Neural cell (in vitro differentiated cells): ENCODE measurements around the gene GNAL. TPM values are rescaled to one million over a fixed set of nuclear protein-coding genes. Genes with fewer than 3 reads are reported as not detected.

Source experiments
- H2AFZ ChIP-seq: fragments of 200-600, 300-800 bp; sonication (generic), shearing (Covaris generic); 2 replicates; pipeline ENCODE4 v1.6.0; 2014; ENCODE audit warnings: low read depth, mild to moderate bottlenecking, antibody characterized with exemption, low read length, moderate library complexity
- H3F3A ChIP-seq: fragments of 200-600 bp; shearing (Covaris generic); 2 replicates; pipeline ENCODE4 v1.6.1; 2016; ENCODE audit warnings: mild to moderate bottlenecking, moderate library complexity, mixed read lengths, antibody characterized with exemption, low read length; ENCODE audit not compliant: insufficient read depth, poor library complexity, severe bottlenecking
- H3K27ac ChIP-seq: fragments of 200-600, 300-800 bp; sonication (generic), shearing (Covaris generic); 2 replicates; pipeline ENCODE4 v1.5.1; 2014; ENCODE audit warnings: mild to moderate bottlenecking, low read length, moderate library complexity
- H3K27me3 ChIP-seq: fragments of 300-800, 200-600 bp; sonication (generic), shearing (Covaris generic); 2 replicates; pipeline ENCODE4 v1.6.0; 2014; ENCODE audit warnings: mild to moderate bottlenecking, low read depth, low read length, moderate library complexity; ENCODE audit not compliant: insufficient read depth
- H3K36me3 ChIP-seq: fragments of 300-800, 200-600 bp; sonication (generic), shearing (Covaris generic); 2 replicates; pipeline ENCODE4 v1.5.1; 2014; ENCODE audit warnings: mild to moderate bottlenecking, antibody characterized with exemption, low read length, moderate library complexity; ENCODE audit not compliant: insufficient read depth
- H3K4me2 ChIP-seq: fragments of 300-800, 200-600 bp; sonication (generic), shearing (Covaris generic); 2 replicates; pipeline ENCODE4 v1.6.0; 2014; ENCODE audit warnings: mild to moderate bottlenecking, low read length
- H3K4me3 ChIP-seq: fragments of 300-800, 200-600 bp; sonication (generic), shearing (Covaris generic); 2 replicates; pipeline ENCODE4 v1.5.1; 2014; ENCODE audit warnings: mild to moderate bottlenecking, low read length, moderate library complexity
- H3K79me2 ChIP-seq: fragments of 200-600 bp; shearing (Covaris generic); replicated peaks from 2 replicates; pipeline ENCODE4 v1.6.0; 2014; ENCODE audit warnings: mild to moderate bottlenecking, low read length, moderate library complexity; ENCODE audit not compliant: insufficient read depth
- H3K9ac ChIP-seq: fragments of 300-800, 200-600 bp; sonication (generic), shearing (Covaris generic); 2 replicates; pipeline ENCODE4 v1.6.1; 2016; ENCODE audit warnings: mild to moderate bottlenecking, low read length, mixed read lengths
- H3K9me2 ChIP-seq: fragments of 200-600 bp; shearing (Covaris generic); 2 replicates; pipeline ENCODE4 v1.6.1; 2016; ENCODE audit warnings: mild to moderate bottlenecking, low read length, mixed read lengths; ENCODE audit not compliant: insufficient read depth
- H3K9me3 ChIP-seq: fragments of 200-600, 300-800 bp; sonication (generic), shearing (Covaris generic); 2 replicates; pipeline ENCODE4 v1.6.1; 2016; ENCODE audit warnings: mild to moderate bottlenecking, mixed run types, low read length, moderate library complexity, mixed read lengths
- H4K20me1 ChIP-seq: fragments of 200-600 bp; shearing (Covaris generic); 2 replicates; pipeline ENCODE4 v1.6.1; 2016; ENCODE audit warnings: mild to moderate bottlenecking, mixed run types; ENCODE audit not compliant: insufficient read depth
- CTCF ChIP-seq: fragments of 450-650 bp; IDR thresholded peaks from 2 replicates; pipeline ENCODE4 v1.5.1; 2014; ENCODE audit warnings: antibody characterized with exemption, mild to moderate bottlenecking, moderate library complexity; ENCODE audit not compliant: poor library complexity, severe bottlenecking
- EP300 ChIP-seq: fragments of 450-650 bp; conservative IDR thresholded peaks from 2 replicates; pipeline ENCODE4 v1.6.1; 2014; ENCODE audit warnings: antibody characterized with exemption, mild to moderate bottlenecking, moderate library complexity; ENCODE audit not compliant: poor library complexity, severe bottlenecking
- EZH2 ChIP-seq: fragments of 200-600, 300-800 bp; shearing (Covaris generic), sonication (generic); IDR thresholded peaks from 2 replicates; pipeline ENCODE4 v1.6.1; 2014; ENCODE audit warnings: antibody characterized with exemption, low read length, borderline replicate concordance, mild to moderate bottlenecking; ENCODE audit not compliant: insufficient read depth, poor library complexity, severe bottlenecking
- MXI1 ChIP-seq: fragments of 450-650 bp; conservative IDR thresholded peaks from 2 replicates; pipeline ENCODE4 v1.6.1; 2014; ENCODE audit warnings: antibody characterized with exemption, mild to moderate bottlenecking; ENCODE audit not compliant: poor library complexity, severe bottlenecking
- POLR2AphosphoS5 ChIP-seq: IDR thresholded peaks from 2 replicates; pipeline ENCODE4 v1.6.1; 2012
- RAD21 ChIP-seq: fragments of 450-650 bp; conservative IDR thresholded peaks from 2 replicates; pipeline ENCODE4 v1.6.1; 2014; ENCODE audit warnings: antibody characterized with exemption, mild to moderate bottlenecking, moderate library complexity
- SMC3 ChIP-seq: fragments of 450-650 bp; conservative IDR thresholded peaks from 2 replicates; pipeline ENCODE4 v1.6.1; 2014; ENCODE audit warnings: antibody characterized with exemption, mild to moderate bottlenecking, moderate library complexity; ENCODE audit not compliant: poor library complexity
- TAF1 ChIP-seq: IDR thresholded peaks from 2 replicates; pipeline ENCODE4 v1.6.1; 2012; ENCODE audit warnings: low read depth
- polyA plus RNA-seq: library from polyadenylated mRNA; depleted of rRNA; stranded (reverse); fragments of >200 nt; gene quantifications from 2 replicates; pipeline ENCODE4 v1.2.3, GENCODE V29; 2014
- TF ChIP-seq, protein P1 (sequence below): IDR thresholded peaks from 2 replicates; pipeline ENCODE4 v1.6.1; 2012; ENCODE audit warnings: borderline replicate concordance

GNAL gene
- polyA plus RNA-seq, 1 donor from 2014 or later = 16.7 TPM

GRCh38 chr18:11888726-11889125 is 199.7 kb downstream of the GNAL start:
- Histone ChIP-seq H3K9me2 (no peaks in the 10 kb centered on the region), H3K79me2 (no peaks in the 10 kb centered on the region), H3K27ac (no peak overlapping the region), H3K4me2 (no peak overlapping the region), H3K4me3 (no peak overlapping the region), H3F3A (no peaks in the 10 kb centered on the region), H3K27me3 (no peaks in the 10 kb centered on the region), H3K36me3 (peaks cover 12% of the 10 kb centered on the region), H3K9me3 (no peaks in the 10 kb centered on the region), H3K9ac (no peak overlapping the region), H2AFZ (no peak overlapping the region), H4K20me1 (no peaks in the 10 kb centered on the region)
- TF ChIP-seq RAD21 (no peak), EP300 (no peak), CTCF (no peak), POLR2AphosphoS5 (no peak), SMC3 (no peak), EZH2 (no peak), TAF1 (no peak), MXI1 (no peak)
- TF ChIP-seq, protein P1, sequence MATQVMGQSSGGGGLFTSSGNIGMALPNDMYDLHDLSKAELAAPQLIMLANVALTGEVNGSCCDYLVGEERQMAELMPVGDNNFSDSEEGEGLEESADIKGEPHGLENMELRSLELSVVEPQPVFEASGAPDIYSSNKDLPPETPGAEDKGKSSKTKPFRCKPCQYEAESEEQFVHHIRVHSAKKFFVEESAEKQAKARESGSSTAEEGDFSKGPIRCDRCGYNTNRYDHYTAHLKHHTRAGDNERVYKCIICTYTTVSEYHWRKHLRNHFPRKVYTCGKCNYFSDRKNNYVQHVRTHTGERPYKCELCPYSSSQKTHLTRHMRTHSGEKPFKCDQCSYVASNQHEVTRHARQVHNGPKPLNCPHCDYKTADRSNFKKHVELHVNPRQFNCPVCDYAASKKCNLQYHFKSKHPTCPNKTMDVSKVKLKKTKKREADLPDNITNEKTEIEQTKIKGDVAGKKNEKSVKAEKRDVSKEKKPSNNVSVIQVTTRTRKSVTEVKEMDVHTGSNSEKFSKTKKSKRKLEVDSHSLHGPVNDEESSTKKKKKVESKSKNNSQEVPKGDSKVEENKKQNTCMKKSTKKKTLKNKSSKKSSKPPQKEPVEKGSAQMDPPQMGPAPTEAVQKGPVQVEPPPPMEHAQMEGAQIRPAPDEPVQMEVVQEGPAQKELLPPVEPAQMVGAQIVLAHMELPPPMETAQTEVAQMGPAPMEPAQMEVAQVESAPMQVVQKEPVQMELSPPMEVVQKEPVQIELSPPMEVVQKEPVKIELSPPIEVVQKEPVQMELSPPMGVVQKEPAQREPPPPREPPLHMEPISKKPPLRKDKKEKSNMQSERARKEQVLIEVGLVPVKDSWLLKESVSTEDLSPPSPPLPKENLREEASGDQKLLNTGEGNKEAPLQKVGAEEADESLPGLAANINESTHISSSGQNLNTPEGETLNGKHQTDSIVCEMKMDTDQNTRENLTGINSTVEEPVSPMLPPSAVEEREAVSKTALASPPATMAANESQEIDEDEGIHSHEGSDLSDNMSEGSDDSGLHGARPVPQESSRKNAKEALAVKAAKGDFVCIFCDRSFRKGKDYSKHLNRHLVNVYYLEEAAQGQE = no peak

- Histone ChIP-seq H3K4me3 (no peak overlapping the region), H3K9me3 (no peaks in the 10 kb centered on the region), H3K4me2 (no peak overlapping the region), H3K9me2 (no peaks in the 10 kb centered on the region), H3F3A (no peaks in the 10 kb centered on the region), H3K9ac (no peak overlapping the region), H3K79me2 (no peaks in the 10 kb centered on the region), H2AFZ (no peak overlapping the region), H3K27me3 (no peaks in the 10 kb centered on the region), H3K36me3 (peaks cover 6% of the 10 kb centered on the region), H3K27ac (no peak overlapping the region), H4K20me1 (no peaks in the 10 kb centered on the region)
- TF ChIP-seq, protein P1 = no peak
- TF ChIP-seq MXI1 (no peak), EP300 (no peak), CTCF (no peak), TAF1 (no peak), SMC3 (no peak)
These were observed 200.2 kb downstream of the GNAL start for GRCh38 chr18:11889284-11889683.
